OCI-LY1 (cell line): Measurements from ENCODE around the gene RHBDD3.

Experiments
- H2AFZ ChIP-seq: fragments of 200-600 bp; sonication (generic), shearing (Covaris generic); 2 replicates; pipeline ENCODE4 v1.6.0; 2014; ENCODE audit warnings: antibody characterized with exemption, mild to moderate bottlenecking, low read length
- H3F3A ChIP-seq: fragments of 200-600 bp; sonication (generic), shearing (Covaris generic); 2 replicates; pipeline ENCODE4 v1.6.0; 2014; ENCODE audit warnings: mild to moderate bottlenecking, antibody characterized with exemption, low read length, moderate library complexity; ENCODE audit not compliant: insufficient read depth
- H3K27ac ChIP-seq: fragments of 200-600 bp; sonication (generic); 2 replicates; pipeline ENCODE4 v1.5.1; 2014; ENCODE audit warnings: low read length, mixed run types, mild to moderate bottlenecking, low read depth; ENCODE audit not compliant: poor library complexity, severe bottlenecking
- H3K27me3 ChIP-seq: fragments of 200-600 bp; sonication (generic); 2 replicates; pipeline ENCODE4 v1.6.0; 2014; ENCODE audit warnings: antibody characterized with exemption, mild to moderate bottlenecking, low read length, moderate library complexity; ENCODE audit not compliant: insufficient read depth
- H3K36me3 ChIP-seq: fragments of 200-600 bp; sonication (generic); 2 replicates; pipeline ENCODE4 v1.6.1; 2014; ENCODE audit warnings: mild to moderate bottlenecking, antibody characterized with exemption, low read length, moderate library complexity, mixed read lengths; ENCODE audit not compliant: insufficient read depth
- H3K4me1 ChIP-seq: fragments of 200-600 bp; sonication (generic); 2 replicates; pipeline ENCODE4 v1.5.1; 2014; ENCODE audit warnings: mild to moderate bottlenecking, low read length, moderate library complexity; ENCODE audit not compliant: insufficient read depth, severe bottlenecking
- H3K4me2 ChIP-seq: fragments of 200-600 bp; sonication (generic), shearing (Covaris generic); 2 replicates; pipeline ENCODE4 v1.6.1; 2014; ENCODE audit warnings: low read length
- H3K4me3 ChIP-seq: fragments of 200-600 bp; sonication (generic); 2 replicates; pipeline ENCODE4 v1.5.1; 2014; ENCODE audit warnings: low read length, low read depth, mild to moderate bottlenecking, mixed read lengths; ENCODE audit not compliant: poor library complexity, severe bottlenecking
- H3K79me2 ChIP-seq: fragments of 200-600 bp; shearing (Covaris generic); 2 replicates; pipeline ENCODE4 v1.6.1; 2016; ENCODE audit warnings: mixed run types, low read length, mixed read lengths; ENCODE audit not compliant: insufficient read depth
- H3K9ac ChIP-seq: fragments of 200-600 bp; sonication (generic), shearing (Covaris generic); 2 replicates; pipeline ENCODE4 v1.6.1; 2014; ENCODE audit warnings: mild to moderate bottlenecking, low read length, mixed read lengths
- H3K9me2 ChIP-seq: fragments of 200-600 bp; sonication (generic), shearing (Covaris generic); 2 replicates; pipeline ENCODE4 v1.6.1; 2014; ENCODE audit warnings: low read depth, mild to moderate bottlenecking, low read length, mixed read lengths
- H3K9me3 ChIP-seq: fragments of 200-600 bp; shearing (Covaris generic); 2 replicates; pipeline ENCODE4 v1.6.1; 2014; ENCODE audit warnings: low read length, mixed read lengths
- H4K20me1 ChIP-seq: fragments of 200-600 bp; sonication (generic), shearing (Covaris generic); 2 replicates; pipeline ENCODE4 v1.6.0; 2016; ENCODE audit warnings: mild to moderate bottlenecking, low read length; ENCODE audit not compliant: insufficient read depth
- CTCF ChIP-seq: fragments of 200-600 bp; sonication (generic), shearing (Covaris generic); IDR thresholded peaks from 2 replicates; pipeline ENCODE4 v1.5.1; 2017; ENCODE audit warnings: mild to moderate bottlenecking, antibody characterized with exemption, low read length, moderate library complexity, mixed read lengths
- EZH2 ChIP-seq: fragments of 200-600 bp; sonication (generic), shearing (Covaris generic); IDR thresholded peaks from 2 replicates; pipeline ENCODE4 v1.8.0; 2017; ENCODE audit warnings: borderline replicate concordance, mixed run types, mild to moderate bottlenecking, antibody characterized with exemption, low read length, moderate library complexity, mixed read lengths

Gene RHBDD3

GRCh38 chr22:29302402-29302680 is 34.6 kb upstream of the RHBDD3 start:
- Histone ChIP-seq H3K27me3 (peaks cover 8% of the 10 kb centered on the region; the same call in 1 of the 2 replicates), H3K4me2 (no peak overlapping the region), H2AFZ (no peak overlapping the region), H4K20me1 (no peaks in the 10 kb centered on the region), H3K27ac (no peak overlapping the region), H3K36me3 (peaks cover 39% of the 10 kb centered on the region), H3K4me3 (no peak overlapping the region), H3F3A (no peaks in the 10 kb centered on the region), H3K9me2 (no peaks in the 10 kb centered on the region), H3K9me3 (no peaks in the 10 kb centered on the region), H3K9ac (no peak overlapping the region), H3K79me2 (no peaks in the 10 kb centered on the region), H3K4me1 (peaks cover 8% of the 10 kb centered on the region)
- TF ChIP-seq EZH2 (no peak), CTCF (no peak)

GRCh38 chr22:29301716-29302401 is 34.1 kb upstream of the RHBDD3 start:
- Histone ChIP-seq H3K9me2 (no peaks in the 10 kb centered on the region), H3K36me3 (peaks cover 44% of the 10 kb centered on the region), H3K4me3 (no peak overlapping the region), H3K4me2 (no peak overlapping the region), H3K27me3 (peaks cover 8% of the 10 kb centered on the region; the same call in 1 of the 2 replicates), H3K9me3 (no peaks in the 10 kb centered on the region), H3K9ac (no peak overlapping the region), H3K4me1 (peaks cover 8% of the 10 kb centered on the region), H3K27ac (no peak overlapping the region), H2AFZ (no peak overlapping the region), H3F3A (no peaks in the 10 kb centered on the region), H3K79me2 (no peaks in the 10 kb centered on the region), H4K20me1 (no peaks in the 10 kb centered on the region)
- no peak for TF ChIP-seq CTCF
- no peak for TF ChIP-seq EZH2

GRCh38 chr22:29300807-29301601 is 33.2 kb upstream of the RHBDD3 start:
- Histone ChIP-seq H3K27me3 (no peaks in the 10 kb centered on the region; the same call in 1 of the 2 replicates), H3K4me2 (no peak overlapping the region), H3K4me1 (peaks cover 1% of the 10 kb centered on the region), H4K20me1 (no peaks in the 10 kb centered on the region), H3K9me2 (no peaks in the 10 kb centered on the region), H3K9me3 (no peaks in the 10 kb centered on the region), H3K36me3 (peaks cover 52% of the 10 kb centered on the region), H3K79me2 (no peaks in the 10 kb centered on the region), H2AFZ (no peak overlapping the region), H3K27ac (no peak overlapping the region), H3K4me3 (no peak overlapping the region), H3F3A (no peaks in the 10 kb centered on the region), H3K9ac (no peak overlapping the region)
- TF ChIP-seq CTCF (no peak), EZH2 (no peak)
